LHCN-M2 (cell line): ENCODE results near the gene DIDO1. TPM values are rescaled to one million over a fixed set of nuclear protein-coding genes. Genes with fewer than 3 reads are reported as not detected.
"Not testable (repeated sequence)": the region's sequence is repeated elsewhere in the genome, so short reads cannot be mapped to it uniquely, and the experiment has no call there.

ENCODE experiments used
- DNase-seq: peaks from one replicate; pipeline ENCODE4 v3.0.0-alpha.2; 2012; ENCODE audit warnings: low read depth
- total RNA-seq: library from RNA; depleted of rRNA; stranded (reverse); fragments of >200 nt; gene quantifications from 2 replicates; pipeline ENCODE4 v1.2.3, GENCODE V29; 2014

DIDO1 gene
- total RNA-seq, 1 experiment from 2014 or later: 33.1 TPM

DNA sequence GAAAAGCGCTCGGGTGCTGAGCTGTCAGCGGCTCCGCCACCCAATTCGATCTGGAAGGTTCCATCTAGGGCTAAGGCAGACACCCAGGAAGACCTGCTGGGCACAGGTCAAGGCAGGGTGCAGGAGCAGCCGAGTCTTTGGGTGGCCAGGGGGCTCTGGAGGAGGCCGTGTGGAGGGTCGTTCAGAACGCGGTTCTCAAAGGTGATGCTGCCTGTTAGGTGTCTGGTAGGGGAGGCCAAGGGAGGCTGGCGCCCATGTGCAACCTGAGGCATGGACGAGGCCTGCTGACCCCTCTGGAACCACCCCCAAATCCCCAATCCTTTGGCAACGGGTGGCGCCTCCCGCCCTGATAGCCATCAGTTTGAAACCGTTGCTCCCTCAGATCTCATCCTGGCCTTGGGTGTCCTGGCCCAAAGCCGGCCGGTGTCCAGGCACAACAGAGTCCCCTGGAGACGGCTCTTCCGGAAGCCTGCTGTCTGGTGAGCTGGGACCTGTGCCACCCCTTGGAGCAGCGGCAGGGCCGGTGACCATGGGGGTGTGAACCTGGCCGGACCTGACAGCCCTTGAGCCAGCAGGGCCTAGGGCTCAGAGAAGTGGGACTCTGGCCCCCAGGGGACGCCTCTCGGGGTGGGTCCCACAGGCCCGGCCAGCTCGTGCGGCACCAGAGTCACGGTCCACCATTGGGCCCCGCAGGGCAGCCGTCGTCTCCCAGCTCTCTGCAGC, 36.7 kb upstream of the DIDO1 start:
- no peak for DNase-seq

DNA sequence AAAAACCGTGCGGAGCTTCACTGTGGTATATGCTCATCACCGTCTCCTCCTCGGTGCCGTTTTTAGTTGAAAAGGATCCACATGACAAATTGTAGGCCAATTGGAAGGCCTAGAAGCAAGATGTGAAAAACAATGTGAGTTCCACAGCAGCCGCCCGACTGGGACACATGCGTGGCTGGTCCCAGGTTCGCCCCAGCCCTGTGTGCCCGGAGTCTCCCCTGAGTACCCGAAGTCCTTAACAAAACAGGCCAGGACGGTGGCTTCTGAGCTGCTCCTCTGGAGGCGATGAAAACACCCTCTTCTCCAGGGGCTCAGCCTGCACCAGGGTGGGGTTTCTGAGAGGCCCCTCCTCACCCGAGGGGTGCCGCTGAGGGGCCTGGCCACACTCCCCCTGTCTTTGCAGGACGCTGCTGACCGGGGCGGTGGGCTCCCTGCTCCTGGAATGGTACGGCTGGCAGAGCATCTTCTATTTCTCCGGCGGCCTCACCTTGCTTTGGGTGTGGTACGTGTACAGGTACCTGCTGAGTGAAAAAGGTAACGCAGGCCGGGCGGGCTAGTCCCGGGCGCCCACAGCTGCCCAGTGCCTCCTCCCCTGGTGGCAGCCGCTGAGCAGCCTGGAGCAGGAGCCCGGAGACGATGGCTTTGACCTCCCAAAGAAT, 36.0 kb upstream of the DIDO1 start:
- no peak for DNase-seq

DNA sequence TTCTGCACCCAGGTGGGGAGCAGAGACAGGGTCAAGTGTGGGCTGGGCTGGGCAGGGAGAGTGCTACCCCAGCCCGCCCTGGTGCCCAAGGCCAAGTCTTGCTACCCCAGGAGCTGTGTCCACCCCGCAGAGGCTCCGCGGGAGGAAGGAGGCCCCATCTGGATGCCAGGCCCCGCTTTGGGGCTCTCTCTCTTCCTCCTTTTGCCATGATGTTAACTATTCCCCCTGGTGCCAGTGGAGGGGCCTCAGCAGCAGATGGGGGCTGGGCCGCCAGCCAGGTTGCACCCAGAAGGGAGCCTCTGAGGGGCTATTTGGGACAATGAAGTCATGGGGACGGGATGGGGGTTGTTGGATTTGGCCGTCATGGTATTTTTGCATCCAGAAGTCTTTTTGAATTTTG, 35.5 kb upstream of the DIDO1 start:
- DNase-seq: no peak

DNA sequence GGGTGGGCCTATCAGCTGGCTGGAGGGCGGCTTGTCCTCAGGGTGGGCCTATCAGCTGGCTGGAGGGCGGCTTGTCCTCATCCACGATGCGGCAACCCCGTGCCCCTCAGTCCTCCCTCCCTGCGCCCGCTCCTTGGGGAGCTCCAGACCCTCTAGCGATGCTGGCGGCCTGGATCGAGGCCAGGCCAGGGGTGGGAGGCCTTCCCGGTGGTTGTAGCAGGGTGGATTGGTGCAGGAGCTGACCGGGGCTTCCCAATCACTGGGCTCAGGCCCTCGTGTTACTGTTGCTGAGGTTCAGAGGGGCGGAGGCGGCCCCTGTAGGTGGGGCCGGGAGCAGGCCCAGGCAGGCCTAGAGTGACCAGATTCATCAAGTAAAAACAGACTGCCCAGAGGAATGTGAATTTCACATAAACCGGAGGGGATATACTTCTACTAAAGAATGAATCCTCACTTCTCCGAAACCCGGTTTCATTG, 35.0 kb upstream of the DIDO1 start:
- no peak for DNase-seq

DNA sequence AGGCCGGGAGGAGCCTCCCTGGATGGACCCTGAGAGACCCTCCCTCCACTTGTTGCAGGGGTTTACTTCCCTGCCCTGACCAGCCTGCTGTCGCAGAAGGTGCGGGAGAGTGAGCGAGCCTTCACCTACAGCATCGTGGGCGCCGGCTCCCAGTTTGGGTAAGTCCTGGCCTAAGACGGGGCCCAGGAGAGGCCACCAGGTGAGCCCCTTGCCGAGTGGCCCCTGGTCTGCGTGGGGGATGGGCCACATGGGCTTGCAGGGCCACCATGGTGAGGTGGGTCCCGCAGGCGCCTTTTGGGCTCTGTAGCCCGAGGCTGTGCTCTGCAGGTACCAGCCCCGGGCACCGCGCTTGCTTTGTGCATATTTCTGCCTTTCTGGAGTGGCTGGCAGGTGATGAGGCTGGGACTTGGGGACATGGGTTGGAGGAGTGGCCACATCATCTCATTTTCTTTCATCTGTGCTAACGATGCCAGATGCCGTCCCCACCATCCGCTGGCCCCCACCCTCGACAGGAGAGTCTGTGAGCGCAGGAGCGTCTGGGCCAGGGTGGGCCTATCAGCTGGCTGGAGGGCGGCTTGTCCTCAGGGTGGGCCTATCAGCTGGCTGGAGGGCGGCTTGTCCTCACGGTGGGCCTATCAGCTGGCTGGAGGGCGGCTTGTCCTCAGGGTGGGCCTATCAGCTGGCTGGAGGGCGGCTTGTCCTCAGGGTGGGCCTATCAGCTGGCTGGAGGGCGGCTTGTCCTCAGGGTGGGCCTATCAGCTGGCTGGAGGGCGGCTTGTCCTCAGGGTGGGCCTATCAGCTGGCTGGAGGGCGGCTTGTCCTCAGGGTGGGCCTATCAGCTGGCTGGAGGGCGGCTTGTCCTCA, 34.4 kb upstream of the DIDO1 start:
- DNase-seq: not testable (repeated sequence)

DNA sequence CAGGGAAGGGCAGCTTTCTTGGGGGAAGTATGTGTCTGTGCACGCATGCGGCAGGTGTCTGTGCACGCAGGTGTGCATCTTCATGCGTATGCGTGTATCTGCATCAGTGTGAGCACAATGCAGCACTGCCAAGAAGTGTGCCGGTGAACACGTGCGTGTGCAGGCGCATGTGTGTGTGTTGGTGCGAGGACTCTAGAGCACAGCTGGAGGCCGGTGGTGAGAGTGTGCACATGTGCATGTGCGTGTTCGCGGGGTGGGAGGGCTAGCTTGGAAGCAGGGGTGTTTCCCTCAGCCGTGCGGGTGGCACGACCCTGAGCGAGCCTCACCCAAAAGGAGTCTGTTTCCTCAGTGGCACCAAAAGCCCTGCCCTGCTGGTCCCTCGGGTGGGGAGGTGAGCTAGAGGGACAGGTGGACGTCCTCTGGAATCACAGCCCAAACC, 33.7 kb upstream of the DIDO1 start:
- no peak for DNase-seq

DNA sequence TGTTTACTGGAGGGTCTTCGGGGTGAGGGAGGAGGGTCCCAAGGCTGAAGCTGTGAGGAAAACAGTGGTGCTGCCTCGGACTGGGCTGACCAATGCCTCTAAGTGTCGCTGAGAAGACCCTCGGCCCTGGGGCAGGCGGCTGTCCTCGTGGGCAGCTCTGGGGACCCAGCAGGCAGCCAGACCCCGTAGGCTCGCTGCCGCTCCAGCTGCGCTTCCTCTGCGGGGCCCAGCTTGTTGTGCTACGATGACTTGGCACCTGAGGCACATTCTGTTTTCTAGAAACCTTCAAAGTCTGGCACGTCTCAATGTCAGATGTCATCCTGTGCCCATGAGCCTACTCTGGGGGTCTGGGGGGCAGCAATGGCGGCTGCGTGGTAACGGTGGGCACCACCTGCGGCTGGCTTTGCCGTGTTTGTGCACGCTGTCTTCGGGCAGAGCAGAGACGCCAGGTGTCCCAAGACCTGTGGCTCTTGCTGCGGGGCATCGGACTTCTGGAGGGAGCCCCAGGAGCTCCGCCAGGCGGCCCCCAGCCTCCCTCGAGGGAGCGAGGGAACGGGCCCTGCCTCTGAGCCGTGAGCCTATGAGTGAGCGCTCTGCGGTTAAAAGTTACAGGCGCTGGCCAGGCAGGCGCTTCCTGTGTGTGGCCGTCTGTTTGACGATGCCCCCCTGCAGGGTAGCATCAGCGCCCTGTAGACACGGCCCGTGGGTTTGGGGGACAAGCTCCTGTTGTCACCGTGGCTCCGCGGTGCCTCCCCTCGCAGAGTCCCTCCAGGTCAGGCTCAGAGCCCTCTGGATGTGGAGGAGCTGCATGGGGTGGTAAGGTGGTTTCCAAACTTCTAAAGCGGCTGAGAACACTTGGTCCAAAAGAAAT, 33.0 kb upstream of the DIDO1 start:
- DNase-seq: no peak

DNA sequence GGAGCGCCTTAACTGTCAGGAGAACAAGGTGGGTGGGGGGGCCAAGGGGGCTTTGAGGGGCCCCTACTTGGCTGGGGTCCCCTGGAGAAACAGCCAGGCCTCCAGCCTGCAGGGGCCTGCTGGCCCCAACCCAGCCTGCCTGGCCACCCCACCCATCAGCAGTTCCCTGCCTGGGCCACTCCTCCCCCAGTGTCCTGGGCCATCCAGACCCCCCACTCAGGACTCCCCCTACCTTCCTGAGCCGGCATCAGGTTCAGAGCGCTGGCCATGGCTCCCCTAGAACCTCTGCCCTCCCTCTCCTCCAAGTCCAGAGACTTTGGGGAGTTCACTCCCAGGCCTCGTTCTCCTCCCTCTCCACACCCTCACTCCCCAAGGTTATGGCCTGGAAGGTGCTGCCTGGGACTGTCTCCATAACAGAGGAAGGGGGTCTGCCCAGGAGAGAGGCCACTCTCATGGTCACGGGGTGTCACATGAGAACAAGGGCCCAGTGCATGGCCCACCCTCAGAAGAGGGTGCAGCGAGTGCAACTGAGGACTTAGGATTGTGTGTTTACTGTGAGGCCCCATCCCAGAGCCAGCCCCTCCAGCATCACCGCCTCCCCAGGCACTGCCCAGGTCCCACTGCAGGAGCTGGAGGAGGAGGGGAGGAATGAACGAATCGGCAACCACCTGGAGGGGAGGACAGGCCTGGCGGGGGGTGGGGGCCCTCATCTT, 32.2 kb upstream of the DIDO1 start:
- DNase-seq: no peak

DNA sequence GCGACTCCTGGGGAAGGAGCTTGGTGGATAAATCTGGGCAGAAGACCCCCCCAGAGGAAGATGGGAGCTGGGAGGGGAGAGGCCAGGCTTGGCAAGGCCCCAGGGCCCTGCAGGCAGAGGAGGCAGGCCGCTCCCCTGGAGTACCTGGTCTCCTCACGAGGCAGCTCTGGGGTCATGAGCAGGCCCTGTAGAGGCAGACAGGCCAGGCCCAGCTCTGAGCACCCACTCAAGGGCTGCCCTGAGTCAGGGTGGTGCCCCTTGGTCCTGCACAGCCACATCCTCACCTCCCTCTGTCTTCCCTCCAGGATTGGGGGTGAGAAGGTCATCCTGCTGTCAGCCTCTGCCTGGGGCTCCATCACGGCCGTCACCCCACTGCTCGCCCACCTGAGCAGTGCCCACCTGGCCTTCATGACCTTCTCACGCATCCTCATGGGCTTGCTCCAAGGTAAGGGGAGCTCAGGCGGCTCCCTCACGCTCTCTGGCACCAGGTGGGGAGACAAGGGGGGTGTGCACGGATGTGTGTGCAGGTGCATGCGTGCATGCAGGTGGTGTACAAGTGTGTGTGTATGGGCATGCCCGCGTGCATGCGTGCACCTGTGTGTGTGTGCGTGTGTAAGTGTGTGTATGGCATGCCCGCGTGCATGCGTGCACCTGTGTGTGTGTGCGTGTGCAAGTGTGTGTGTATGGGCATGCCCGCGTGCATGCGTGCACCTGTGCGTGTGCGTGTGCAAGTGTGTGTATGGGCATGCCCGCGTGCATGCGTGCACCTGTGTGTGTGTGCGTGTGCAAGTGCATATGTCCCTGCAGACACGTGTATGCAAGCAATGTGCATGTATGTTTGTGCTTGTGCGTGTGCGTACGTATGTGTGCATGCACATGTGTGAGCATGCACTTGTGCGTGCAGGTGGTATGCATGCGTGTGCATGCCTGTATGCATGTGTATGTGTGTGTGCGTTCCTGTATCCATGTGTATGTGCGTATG, 31.1 kb upstream of the DIDO1 start:
- DNase-seq: no peak

DNA sequence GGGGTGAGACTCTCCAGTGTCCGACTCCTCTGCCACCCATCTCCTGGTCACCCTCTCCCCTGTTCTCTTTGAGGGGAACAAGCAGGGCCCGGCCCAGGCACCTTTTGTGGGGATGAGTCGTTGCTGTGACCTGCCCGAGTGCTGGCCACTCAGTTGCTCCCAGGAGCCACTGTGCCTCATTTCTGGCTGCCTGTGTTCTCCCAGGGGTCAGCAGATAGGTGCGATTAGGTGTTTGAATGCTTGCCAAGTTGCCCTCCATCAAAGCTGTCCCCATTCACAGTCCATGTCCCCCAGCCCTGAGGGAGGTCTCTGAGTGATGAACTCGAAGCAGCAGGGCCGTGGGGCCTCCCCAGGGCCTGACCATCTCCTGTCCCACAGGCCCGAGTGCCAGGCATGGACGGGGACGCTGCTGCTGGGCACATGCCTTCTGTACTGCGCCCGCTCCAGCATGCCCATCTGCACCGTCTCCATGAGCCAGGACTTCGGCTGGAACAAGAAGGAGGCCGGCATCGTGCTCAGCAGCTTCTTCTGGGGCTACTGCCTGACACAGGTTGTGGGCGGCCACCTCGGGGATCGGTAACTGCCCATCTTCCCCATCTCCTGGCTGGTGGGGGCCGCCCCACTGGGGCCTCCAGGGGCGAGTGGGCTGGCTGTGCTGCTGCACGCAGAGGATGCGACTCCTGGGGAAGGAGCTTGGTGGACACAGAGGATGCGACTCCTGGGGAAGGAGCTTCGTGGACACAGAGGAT, 30.3 kb upstream of the DIDO1 start:
- DNase-seq: no peak

DNA sequence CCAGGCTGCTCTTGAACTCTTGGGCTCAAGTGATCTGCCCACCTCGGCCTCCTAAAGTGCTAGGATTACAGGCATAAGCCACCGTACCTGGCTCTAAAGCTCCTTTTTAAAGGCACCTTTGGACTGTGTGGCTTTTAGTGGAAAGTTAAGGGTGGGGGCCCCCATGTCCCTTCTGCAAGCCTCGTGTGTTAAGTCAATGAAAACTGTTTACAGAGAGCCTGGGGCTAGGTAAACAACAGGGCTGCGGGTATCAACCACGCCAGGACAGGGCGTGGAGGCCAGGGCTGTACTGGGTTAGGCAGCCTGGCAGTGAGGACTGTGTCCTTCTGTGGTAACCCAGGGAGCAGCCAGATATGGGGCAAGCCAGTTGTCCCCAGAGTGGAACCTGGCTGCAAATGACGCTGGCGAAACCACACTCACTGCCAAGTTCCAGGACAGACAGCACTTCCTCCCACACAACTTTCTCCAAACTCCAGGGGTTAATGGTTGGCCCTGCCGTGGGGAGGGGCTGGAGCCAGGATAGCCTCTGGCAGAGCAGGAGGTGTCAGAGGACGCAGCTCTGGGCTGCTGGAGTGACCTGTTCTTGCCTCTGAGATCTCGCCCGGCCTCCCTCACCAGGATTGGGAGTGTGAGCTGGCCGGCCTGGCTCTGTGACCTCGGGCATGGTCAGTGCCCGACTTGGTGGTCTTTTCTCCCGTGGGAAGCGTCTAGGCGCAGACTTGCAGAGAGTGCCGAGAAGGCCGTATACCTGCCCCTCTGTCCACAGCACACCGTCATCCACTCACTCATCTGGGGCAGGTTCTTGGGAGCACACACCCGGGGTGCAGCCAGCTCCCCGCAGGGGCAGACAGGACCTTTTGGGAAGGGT, 29.4 kb upstream of the DIDO1 start:
- no peak for DNase-seq

DNA sequence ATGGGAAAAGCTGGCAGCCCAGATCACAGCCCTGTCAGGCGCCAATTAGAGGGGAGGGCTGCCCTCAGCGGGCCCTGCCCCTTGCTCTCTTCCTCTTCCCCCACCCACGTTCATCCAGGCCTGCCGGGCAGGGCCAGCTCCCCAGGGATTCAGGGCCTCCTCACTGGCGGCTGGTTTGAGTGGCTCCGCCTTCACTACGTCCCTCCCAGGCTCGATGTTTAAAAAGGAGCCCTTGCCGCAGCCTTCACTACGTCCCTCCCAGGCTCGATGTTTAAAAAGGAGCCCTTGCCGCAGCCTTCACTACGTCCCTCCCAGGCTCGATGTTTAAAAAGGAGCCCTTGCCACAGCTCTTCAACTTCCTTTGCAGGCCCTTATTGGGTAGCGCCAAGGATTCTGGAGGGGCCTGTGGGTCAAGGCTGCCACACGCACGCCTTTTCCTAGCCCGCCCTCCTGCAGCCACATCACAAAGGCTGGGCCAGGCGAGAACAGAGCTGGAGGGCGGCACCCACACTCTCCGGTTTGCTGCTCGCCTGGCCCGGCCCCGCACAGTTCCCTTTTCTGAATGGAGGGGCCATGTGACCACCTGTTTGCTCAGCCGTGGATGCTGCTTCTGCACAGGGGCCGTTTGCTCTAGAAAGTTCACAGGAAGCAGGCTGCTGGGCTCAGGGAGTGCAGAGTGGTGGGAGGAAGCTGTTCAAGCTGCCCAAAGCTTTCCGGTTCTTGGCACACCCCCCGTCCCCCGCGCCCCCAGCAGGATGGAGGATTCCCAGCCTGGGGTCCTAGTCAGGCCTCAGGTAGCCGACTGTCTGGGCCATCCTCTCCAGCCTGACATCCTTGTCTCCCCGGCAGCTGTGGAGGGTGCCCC, 27.8 kb upstream of the DIDO1 start:
- peak; percentile 45 for DNase-seq

DNA sequence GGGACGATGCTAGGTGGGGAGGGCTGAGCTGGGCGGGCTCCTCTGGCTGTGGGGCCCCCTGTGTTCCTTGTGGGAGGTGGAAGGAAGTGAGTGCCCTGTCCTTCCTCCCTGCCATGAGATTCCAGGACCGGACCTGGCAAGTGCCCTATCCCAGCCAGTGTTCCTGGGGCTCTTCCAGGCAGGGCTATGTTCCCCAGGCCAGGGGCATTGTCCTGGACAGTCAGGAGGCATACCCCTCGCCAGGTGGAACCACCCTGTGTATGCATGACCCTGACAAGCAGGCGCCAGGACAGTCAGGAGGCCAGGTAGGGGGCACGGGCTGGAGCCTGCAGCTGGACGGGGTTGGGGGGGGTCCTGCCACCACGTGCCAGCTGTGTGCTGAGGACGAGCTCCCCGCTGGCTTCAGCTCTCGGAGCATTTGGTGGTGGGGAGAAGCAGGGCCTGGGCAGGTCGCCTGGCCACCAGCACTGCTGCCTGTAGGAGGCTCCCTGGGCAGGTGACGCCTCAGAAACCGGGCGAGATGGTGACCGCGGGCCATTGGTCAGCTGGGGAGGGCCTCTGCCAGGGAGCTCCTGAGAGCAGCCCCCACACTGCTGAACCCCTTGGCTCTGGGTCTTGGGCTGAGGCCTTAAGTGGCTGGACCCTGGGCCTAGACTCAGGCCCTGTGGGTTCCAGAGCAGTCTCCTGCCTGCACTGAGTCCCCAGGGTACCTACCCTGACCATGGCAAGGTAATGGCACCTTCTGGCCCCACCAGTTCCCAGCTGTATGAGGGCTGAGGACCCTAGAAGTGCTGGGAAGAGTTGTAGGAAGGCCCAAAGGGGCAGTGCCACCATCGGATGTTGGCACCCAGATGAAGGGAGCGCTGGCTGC, 26.9 kb upstream of the DIDO1 start:
- DNase-seq: no peak

DNA sequence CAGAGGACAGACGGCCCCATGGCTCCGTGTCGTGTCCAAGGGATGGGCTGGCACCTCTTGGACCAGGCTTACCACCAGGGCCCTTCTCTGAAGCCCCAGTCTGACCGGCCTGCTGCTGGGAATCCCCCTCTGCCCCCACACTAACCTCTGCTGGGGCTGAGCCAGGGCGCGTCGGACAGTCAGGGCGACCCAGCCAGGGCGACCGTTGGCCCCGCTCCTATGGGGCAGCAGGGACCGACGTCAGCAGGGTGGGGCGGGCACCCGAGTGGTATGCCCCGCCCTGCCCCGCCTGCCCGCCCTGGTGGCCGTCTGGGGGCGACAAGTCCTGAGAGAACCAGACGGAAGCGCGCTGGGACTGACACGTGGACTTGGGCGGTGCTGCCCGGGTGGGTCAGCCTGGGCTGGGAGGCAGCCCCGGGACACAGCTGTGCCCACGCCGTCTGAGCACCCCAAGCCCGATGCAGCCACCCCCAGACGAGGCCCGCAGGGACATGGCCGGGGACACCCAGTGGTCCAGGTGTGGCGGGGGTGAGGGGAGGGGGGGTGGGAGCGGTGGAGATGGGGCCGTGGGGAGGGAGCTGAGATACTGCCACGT, 26.2 kb upstream of the DIDO1 start, which contains the start of gene SLC17A9:
Gene SLC17A9 (plus strand): TSS at position 337 of the 595 bp plus-strand sequence. CDS start 122 bp downstream, at position 459.
- DNase-seq: no peak

DNA sequence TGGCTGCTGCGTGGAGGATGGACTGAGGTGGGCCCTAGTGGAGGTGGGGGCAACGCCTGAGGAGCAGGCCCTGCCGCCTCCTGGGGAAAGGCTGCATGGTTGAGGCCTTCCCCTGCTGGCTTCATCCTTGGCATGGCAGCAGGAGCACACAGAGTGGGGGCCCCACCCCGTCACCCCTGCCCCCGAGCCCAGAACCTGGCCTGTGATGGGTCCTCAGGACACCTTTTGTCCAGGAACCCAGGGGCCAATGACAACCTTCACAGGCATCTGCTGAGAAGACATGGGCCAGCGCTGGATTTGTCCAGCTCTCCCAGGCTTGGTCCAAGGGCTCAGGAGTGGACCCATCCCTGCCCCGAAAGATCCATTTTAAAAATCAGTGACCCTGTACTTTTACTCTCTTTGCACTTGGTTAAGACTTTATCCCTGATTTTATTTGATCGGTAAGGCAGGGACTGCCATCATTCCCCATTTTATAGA, 25.6 kb upstream of the DIDO1 start:
- DNase-seq: no peak
